Measurements from ENCODE around the gene LITAF. TPM values are rescaled to one million over a fixed set of nuclear protein-coding genes. Genes with fewer than 3 reads are reported as not detected.

LITAF gene
- total RNA-seq, 1 experiment from 2014 or later = 84.2 TPM

GRCh38 chr16:11621920-11622651 lies 35.4 kb upstream of the LITAF start:
- CTCF ChIA-PET = no interaction called here
- TF ChIP-seq SIN3A (IDR thresholded peaks at IDR 0.05; ENCODE audit: low read depth) (no peak), POLR2AphosphoS5 (IDR thresholded peaks at IDR 0.05; ENCODE audit: low read depth, low read length) (no peak), RAD21 (IDR thresholded peaks at IDR 0.05; ENCODE audit: low read depth) (no peak), CBX3 (IDR thresholded peaks at IDR 0.05; ENCODE audit: low read depth) (no peak), POLR2A (IDR thresholded peaks at IDR 0.05; ENCODE audit: borderline replicate concordance, extremely low read depth, insufficient read depth, insufficient read length) (no peak), TCF7L2 (IDR thresholded peaks at IDR 0.05; ENCODE audit: borderline replicate concordance, extremely low read depth, insufficient read depth, insufficient read length) (no peak), SRF (IDR thresholded peaks at IDR 0.05; ENCODE audit: low read depth) (no peak), YY1 (IDR thresholded peaks at IDR 0.05; ENCODE audit: extremely low read depth, insufficient replicate concordance, low read depth, low read length) (no peak), REST (IDR thresholded peaks at IDR 0.05; ENCODE audit: low read depth) (no peak), EZH2 (IDR thresholded peaks at IDR 0.05) (no peak), EGR1 (IDR thresholded peaks at IDR 0.05; ENCODE audit: low read depth) (no peak)
- TF ChIP-seq, protein P1, sequence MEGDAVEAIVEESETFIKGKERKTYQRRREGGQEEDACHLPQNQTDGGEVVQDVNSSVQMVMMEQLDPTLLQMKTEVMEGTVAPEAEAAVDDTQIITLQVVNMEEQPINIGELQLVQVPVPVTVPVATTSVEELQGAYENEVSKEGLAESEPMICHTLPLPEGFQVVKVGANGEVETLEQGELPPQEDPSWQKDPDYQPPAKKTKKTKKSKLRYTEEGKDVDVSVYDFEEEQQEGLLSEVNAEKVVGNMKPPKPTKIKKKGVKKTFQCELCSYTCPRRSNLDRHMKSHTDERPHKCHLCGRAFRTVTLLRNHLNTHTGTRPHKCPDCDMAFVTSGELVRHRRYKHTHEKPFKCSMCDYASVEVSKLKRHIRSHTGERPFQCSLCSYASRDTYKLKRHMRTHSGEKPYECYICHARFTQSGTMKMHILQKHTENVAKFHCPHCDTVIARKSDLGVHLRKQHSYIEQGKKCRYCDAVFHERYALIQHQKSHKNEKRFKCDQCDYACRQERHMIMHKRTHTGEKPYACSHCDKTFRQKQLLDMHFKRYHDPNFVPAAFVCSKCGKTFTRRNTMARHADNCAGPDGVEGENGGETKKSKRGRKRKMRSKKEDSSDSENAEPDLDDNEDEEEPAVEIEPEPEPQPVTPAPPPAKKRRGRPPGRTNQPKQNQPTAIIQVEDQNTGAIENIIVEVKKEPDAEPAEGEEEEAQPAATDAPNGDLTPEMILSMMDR (IDR thresholded peaks at IDR 0.05 in 2 of 3, conservative IDR thresholded peaks at IDR 0.05 in 1 of 3; ENCODE audit: borderline replicate concordance in 1 of 3, insufficient read depth in 1 of 3, low read depth in 2 of 3, low read length in 2 of 3) = no peak
- TF ChIP-seq, protein P2, sequence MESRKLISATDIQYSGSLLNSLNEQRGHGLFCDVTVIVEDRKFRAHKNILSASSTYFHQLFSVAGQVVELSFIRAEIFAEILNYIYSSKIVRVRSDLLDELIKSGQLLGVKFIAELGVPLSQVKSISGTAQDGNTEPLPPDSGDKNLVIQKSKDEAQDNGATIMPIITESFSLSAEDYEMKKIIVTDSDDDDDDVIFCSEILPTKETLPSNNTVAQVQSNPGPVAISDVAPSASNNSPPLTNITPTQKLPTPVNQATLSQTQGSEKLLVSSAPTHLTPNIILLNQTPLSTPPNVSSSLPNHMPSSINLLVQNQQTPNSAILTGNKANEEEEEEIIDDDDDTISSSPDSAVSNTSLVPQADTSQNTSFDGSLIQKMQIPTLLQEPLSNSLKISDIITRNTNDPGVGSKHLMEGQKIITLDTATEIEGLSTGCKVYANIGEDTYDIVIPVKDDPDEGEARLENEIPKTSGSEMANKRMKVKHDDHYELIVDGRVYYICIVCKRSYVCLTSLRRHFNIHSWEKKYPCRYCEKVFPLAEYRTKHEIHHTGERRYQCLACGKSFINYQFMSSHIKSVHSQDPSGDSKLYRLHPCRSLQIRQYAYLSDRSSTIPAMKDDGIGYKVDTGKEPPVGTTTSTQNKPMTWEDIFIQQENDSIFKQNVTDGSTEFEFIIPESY (IDR thresholded peaks at IDR 0.05; ENCODE audit: extremely low read depth, insufficient replicate concordance, low read length) = no peak
- H3K9ac ChIP-seq (ENCODE audit: low read length) = no peak overlapping the region
- H3K27me3 ChIP-seq (ENCODE audit: insufficient read depth, low read length) = no peaks in the 10 kb centered on the region
- H2AFZ ChIP-seq (ENCODE audit: low read depth, low read length, poor library complexity, severe bottlenecking) = no peak overlapping the region
- H3K4me3 ChIP-seq (replicated peaks in 1 of 2; ENCODE audit: low read depth in 1 of 2, low read length in 2 of 2) = no peak overlapping the region
- H3K4me2 ChIP-seq (ENCODE audit: low read length) = no peak overlapping the region
- no peak for DNase-seq (ENCODE audit: low read depth, low spot score)
- no peaks in the 10 kb centered on the region for H4K20me1 ChIP-seq (ENCODE audit: insufficient read depth)
- RAD21 ChIA-PET (ENCODE audit: low non-redundant PET in 1 of 2, low total read pairs in 2 of 2, uncharacterized antibody in 2 of 2, unreplicated experiment in 2 of 2) = no interaction called here
- BruUV-seq (replicated peaks) = no TSS peak
- H3K79me2 ChIP-seq (ENCODE audit: insufficient read depth, low read length) = no peaks in the 10 kb centered on the region
- H3K27ac ChIP-seq (ENCODE audit: low read depth, low read length) = no peak overlapping the region
- H3K9me2 ChIP-seq (ENCODE audit: insufficient read depth) = no peaks in the 10 kb centered on the region
- H3K36me3 ChIP-seq (ENCODE audit: control insufficient read depth in 1 of 2, insufficient read depth in 2 of 2, low read length in 2 of 2) = no peaks in the 10 kb centered on the region
- POLR2A ChIA-PET = no interaction called here
- intact Hi-C loops (cut with micrococcal nuclease) = no loop called here
- ATAC-seq = no peak
- H3K4me1 ChIP-seq (ENCODE audit: control insufficient read depth in 1 of 2, insufficient read depth in 2 of 2, low read length in 2 of 2) = peaks cover 3 to 7% of the 10 kb centered on the region in 2 experiments
- no peaks in the 10 kb centered on the region; a peak in 1 of 4 replicates for H3K9me3 ChIP-seq (ENCODE audit: control insufficient read depth in 1 of 2, insufficient read depth in 1 of 2, low read depth in 1 of 2, low read length in 2 of 2)

Data from HCT116 (cell line).